Body of pancreas (tissue), 4 donors: Measurements from ENCODE around the gene THSD7A.

Experiments
- CTCF ChIP-seq, 7 experiments: fragments of 450-650 bp in 4 of 7; fragments of 200-600 bp in 3 of 7; sonication (generic) in 3 of 7; IDR thresholded peaks; one replicate each; pipeline ENCODE4 v1.5.1; 2016 to 2019; ENCODE audit warnings: antibody characterized with exemption in 7 of 7
- POLR2A ChIP-seq, 3 donors: fragments of 450-650 bp; IDR thresholded peaks; one replicate each; pipeline ENCODE4 v1.6.1; 2016; ENCODE audit warnings: antibody characterized with exemption in 3 of 3, mild to moderate bottlenecking in 2 of 3

- no peak for TF ChIP-seq CTCF (IDR thresholded peaks at IDR 0.05)
- TF ChIP-seq POLR2A (IDR thresholded peaks at IDR 0.05), result no peak
Measured at GRCh38 chr7:11517853-11518252, 314.1 kb downstream of the THSD7A start.
